HEK293T (cell line): Measurements from ENCODE around the gene ERC2.

Experiments used
- CTCF ChIA-PET: fragments of 350-600 bp; formaldehyde crosslinking; extraction: SDS; loops from one replicate; lab custom pipeline; 2021; ENCODE audit warnings: antibody characterized with exemption, inconsistent platforms; lab: Yijun Ruan, JAX
- POLR2A ChIA-PET: fragments of 350-600 bp; formaldehyde crosslinking; extraction: SDS; loops from one replicate; lab custom pipeline; 2020; ENCODE audit warnings: antibody characterized with exemption, inconsistent platforms; lab: Yijun Ruan, JAX
- DNase-seq: peaks from one replicate; pipeline ENCODE4 v3.0.0; 2012; ENCODE audit warnings: mixed read lengths; ENCODE audit errors: extremely low spot score
- ARNT ChIP-seq: fragments of 450-650 bp; IDR thresholded peaks from 2 replicates; pipeline ENCODE4 v1.6.1; 2017; ENCODE audit warnings: mild to moderate bottlenecking
- BHLHE40 ChIP-seq: fragments of 450-650 bp; IDR thresholded peaks from 2 replicates; pipeline ENCODE4 v1.6.1; 2016; ENCODE audit warnings: mild to moderate bottlenecking, moderate library complexity, borderline replicate concordance
- CTBP1 ChIP-seq: fragments of 450-650 bp; IDR thresholded peaks from 2 replicates; pipeline ENCODE4 v1.6.1; 2016; ENCODE audit warnings: borderline replicate concordance
- ELF4 ChIP-seq: fragments of 450-650 bp; IDR thresholded peaks from 2 replicates; pipeline ENCODE4 v1.6.1; 2017; ENCODE audit warnings: antibody characterized with exemption
- FOXA1 ChIP-seq: fragments of 450-650 bp; IDR thresholded peaks from 2 replicates; pipeline ENCODE4 v1.6.1; 2016; ENCODE audit warnings: mild to moderate bottlenecking
- FOXK2 ChIP-seq: fragments of 450-650 bp; IDR thresholded peaks from 2 replicates; pipeline ENCODE4 v1.6.1; 2016; ENCODE audit warnings: mild to moderate bottlenecking
- FOXM1 ChIP-seq: fragments of 450-650 bp; IDR thresholded peaks from 2 replicates; pipeline ENCODE4 v1.6.1; 2017; ENCODE audit warnings: mild to moderate bottlenecking, borderline replicate concordance
- HDGF ChIP-seq: fragments of 450-650 bp; IDR thresholded peaks from 2 replicates; pipeline ENCODE4 v1.6.1; 2017; ENCODE audit warnings: antibody characterized with exemption, borderline replicate concordance
- L3MBTL2 ChIP-seq: fragments of 450-650 bp; conservative IDR thresholded peaks from 2 replicates; pipeline ENCODE4 v1.6.1; 2016; ENCODE audit warnings: mild to moderate bottlenecking
- LEF1 ChIP-seq: fragments of 450-650 bp; IDR thresholded peaks from 2 replicates; pipeline ENCODE4 v1.6.1; 2017; ENCODE audit warnings: mild to moderate bottlenecking, borderline replicate concordance
- NFRKB ChIP-seq: fragments of 450-650 bp; IDR thresholded peaks from 2 replicates; pipeline ENCODE4 v1.6.1; 2016; ENCODE audit warnings: mild to moderate bottlenecking, moderate library complexity
- PKNOX1 ChIP-seq: fragments of 450-650 bp; IDR thresholded peaks from 2 replicates; pipeline ENCODE4 v1.6.1; 2016
- SP1 ChIP-seq: fragments of 450-650 bp; IDR thresholded peaks from 2 replicates; pipeline ENCODE4 v1.6.1; 2017
- SUZ12 ChIP-seq: fragments of 450-650 bp; IDR thresholded peaks from 2 replicates; pipeline ENCODE4 v1.6.1; 2016; ENCODE audit warnings: mild to moderate bottlenecking
- TARDBP ChIP-seq: fragments of 450-650 bp; IDR thresholded peaks from 2 replicates; pipeline ENCODE4 v1.6.1; 2016
- ZNF384 ChIP-seq: fragments of 450-650 bp; IDR thresholded peaks from 2 replicates; pipeline ENCODE4 v1.6.1; 2016

The ERC2 gene

GRCh38 chr3:55755516-55756205 is 712.6 kb downstream of the ERC2 start:
- TF ChIP-seq FOXA1 (no peak), CTBP1 (no peak), FOXM1 (no peak), PKNOX1 (no peak), LEF1 (no peak), ZNF384 (no peak), L3MBTL2 (no peak), NFRKB (no peak), HDGF (no peak), SUZ12 (no peak), TARDBP (no peak), ARNT (no peak), ELF4 (no peak), SP1 (no peak), FOXK2 (no peak), BHLHE40 (no peak)
- ChIA-PET CTCF (no interaction called here), POLR2A (no interaction called here)
- no peak for DNase-seq

- no peak for DNase-seq
- no peak for TF ChIP-seq TARDBP
- no peak for TF ChIP-seq LEF1
- no peak for TF ChIP-seq ARNT
- TF ChIP-seq SUZ12, result no peak
- TF ChIP-seq NFRKB, result no peak
- TF ChIP-seq SP1, result no peak
- no peak for TF ChIP-seq FOXA1
- no peak for TF ChIP-seq FOXM1
- POLR2A ChIA-PET, result interaction anchor here (1.2 kb wide), 1 partner anchor 10 kb away, joined by 3 read pairs; no protein-coding TSS in a partner anchor
- CTCF ChIA-PET, result no interaction called here
These were observed 715.4 kb downstream of the ERC2 start for GRCh38 chr3:55752911-55753310.

- POLR2A ChIA-PET, result interaction anchor here (1.2 kb wide), 1 partner anchor 9 kb away, joined by 3 read pairs; no protein-coding TSS in a partner anchor
- no peak for DNase-seq
- no peak for TF ChIP-seq FOXM1
- no peak for TF ChIP-seq ZNF384
- no peak for TF ChIP-seq HDGF
- TF ChIP-seq LEF1, result no peak
- TF ChIP-seq L3MBTL2, result no peak
- no peak for TF ChIP-seq ELF4
- no peak for TF ChIP-seq NFRKB
- no peak for TF ChIP-seq SUZ12
- no peak for TF ChIP-seq FOXA1
- no peak for TF ChIP-seq TARDBP
- TF ChIP-seq PKNOX1, result no peak
- TF ChIP-seq BHLHE40, result no peak
- no peak for TF ChIP-seq CTBP1
- no peak for TF ChIP-seq ARNT
- TF ChIP-seq SP1, result no peak
- CTCF ChIA-PET, result no interaction called here
These were observed 716.5 kb downstream of the ERC2 start for GRCh38 chr3:55751730-55752129.

- ChIA-PET CTCF (no interaction called here), POLR2A (no interaction called here)
- TF ChIP-seq ARNT (no peak), FOXA1 (no peak), CTBP1 (no peak), HDGF (no peak), SUZ12 (no peak), L3MBTL2 (no peak), PKNOX1 (no peak), ELF4 (no peak), SP1 (no peak), ZNF384 (no peak), FOXK2 (no peak), FOXM1 (no peak), TARDBP (no peak), NFRKB (no peak), LEF1 (no peak), BHLHE40 (no peak)
- no peak for DNase-seq
These were observed 717.7 kb downstream of the ERC2 start for GRCh38 chr3:55750525-55750924.

GRCh38 chr3:55749036-55749435 is 719.2 kb downstream of the ERC2 start:
- CTCF ChIA-PET, result interaction anchor here (0.6 kb wide), 1 partner anchor 37 kb away, joined by 3 read pairs; no protein-coding TSS in a partner anchor
- POLR2A ChIA-PET, result no interaction called here
- DNase-seq, result no peak
- TF ChIP-seq ELF4, result no peak
- TF ChIP-seq SP1, result no peak
- no peak for TF ChIP-seq ZNF384
- no peak for TF ChIP-seq FOXK2
- TF ChIP-seq LEF1, result no peak
- no peak for TF ChIP-seq TARDBP
- no peak for TF ChIP-seq BHLHE40

GRCh38 chr3:55746808-55747413 is 721.4 kb downstream of the ERC2 start:
- TF ChIP-seq FOXA1 (no peak), PKNOX1 (no peak), L3MBTL2 (no peak), ELF4 (no peak), HDGF (no peak), FOXK2 (no peak), CTBP1 (no peak), SP1 (no peak), SUZ12 (no peak), ARNT (no peak), NFRKB (no peak), BHLHE40 (no peak), LEF1 (no peak), ZNF384 (no peak), TARDBP (no peak), FOXM1 (no peak)
- no peak for DNase-seq
- ChIA-PET CTCF (interaction anchor here (0.6 to 1.1 kb wide), 5 partner anchors 131 to 860 kb away, joined by 3 to 5 read pairs (median 4); no protein-coding TSS in a partner anchor), POLR2A (no interaction called here)
